Lung (tissue), 12 donors: ENCODE results near the gene TRAF3. TPM values are rescaled to one million over a fixed set of nuclear protein-coding genes. Genes with fewer than 3 reads are reported as not detected.

Experiments
- ATAC-seq: fragments of 200-7000 bp; cut with Tn5 transposase; one replicate; pipeline ENCODE4 v1.9.1; 2020; ENCODE audit warnings: moderate number of reproducible peaks; ENCODE audit not compliant: insufficient read depth, low FRiP score
- DNase-seq, 3 donors: peaks; one replicate each; pipeline ENCODE4 v3.0.0-alpha.2; 2013 to 2017
- H3K27ac ChIP-seq, 2 donors: one replicate each; pipeline ENCODE4 v1.5.1; 2013; ENCODE audit warnings: mild to moderate bottlenecking in 2 of 2, moderate library complexity in 2 of 2, control low read depth in 1 of 2, inconsistent platforms in 1 of 2, low read depth in 1 of 2, low read length in 1 of 2
- H3K27me3 ChIP-seq, 3 donors: one replicate each; pipeline ENCODE4 v1.5.1; 2013; ENCODE audit warnings: low read length in 2 of 3; ENCODE audit not compliant: control insufficient read depth in 3 of 3, insufficient read depth in 3 of 3
- H3K36me3 ChIP-seq, 4 donors: one replicate each; pipeline ENCODE4 v1.5.1; 2013; ENCODE audit warnings: low read length in 4 of 4, mild to moderate bottlenecking in 1 of 4, moderate library complexity in 1 of 4; ENCODE audit not compliant: control insufficient read depth in 4 of 4, insufficient read depth in 4 of 4
- H3K4me1 ChIP-seq, 5 donors: one replicate each; pipeline ENCODE4 v1.5.1; 2013; ENCODE audit warnings: low read length in 5 of 5, mild to moderate bottlenecking in 2 of 5, moderate library complexity in 1 of 5; ENCODE audit not compliant: control insufficient read depth in 5 of 5, insufficient read depth in 5 of 5
- H3K4me3 ChIP-seq: one replicate; pipeline ENCODE4 v1.5.1; 2013; ENCODE audit warnings: mild to moderate bottlenecking, control low read depth, moderate library complexity
- H3K9ac ChIP-seq, 2 donors: one replicate each; pipeline ENCODE4 v1.5.1; 2013; ENCODE audit warnings: low read length in 2 of 2, control low read depth in 1 of 2; ENCODE audit not compliant: insufficient read depth in 1 of 2
- H3K9me3 ChIP-seq, 4 donors: one replicate each; pipeline ENCODE4 v1.5.1; 2013; ENCODE audit warnings: low read length in 3 of 4, mild to moderate bottlenecking in 1 of 4, moderate library complexity in 1 of 4; ENCODE audit not compliant: control insufficient read depth in 4 of 4, insufficient read depth in 3 of 4
- CTCF ChIP-seq: IDR thresholded peaks from 2 replicates; pipeline ENCODE4 v1.5.1; 2012; ENCODE audit warnings: mild to moderate bottlenecking; ENCODE audit errors: control extremely low read depth, extremely low read depth
- WGBS, 2 donors: extraction: QIAGEN DNeasy Blood & Tissue Kit; methylation state at CpG; one replicate each; pipeline ENCODE4 v1.1.7; 2013; 5-methylcytosine and 5-hydroxymethylcytosine counted together
- polyA plus RNA-seq, 2 donors: library from polyadenylated mRNA; stranded (reverse); fragments of 200-250 nt; gene quantifications; one replicate each; pipeline ENCODE4 v1.2.1, GENCODE V29; 2013
- total RNA-seq, 2 donors: library from RNA; depleted of rRNA in 1 of 2; stranded (reverse); fragments of >200 nt in 1 of 2; gene quantifications; one replicate each; pipeline ENCODE4 v1.2.1, GENCODE V29; 2014 to 2021
- donor health status: control.
- donor health status: control.
- donor health status: Bipolar disorder and iron deficiency.
- donor health status: healthy.
- donor health status: DM: yes; HTN: yes; CAD: no.

The TRAF3 gene
- total and polyA plus RNA-seq, 4 donors, result 5.7 to 25.5 (median 18.7) TPM

GRCh38 chr14:102878970-102879460 lies 101.8 kb downstream of the TRAF3 start:
- Histone ChIP-seq H3K9me3 (no peaks in the 10 kb centered on the region), H3K4me3 (no peak overlapping the region), H3K27me3 (no peaks in the 10 kb centered on the region), H3K36me3 (peaks cover 7 to 17% (median 9%) of the 10 kb centered on the region in 4 donors), H3K27ac (no peak overlapping the region), H3K9ac (no peak overlapping the region), H3K4me1 (peaks cover 0 to 3% (median 0%) of the 10 kb centered on the region in 5 donors)
- DNase-seq (no peak), ATAC-seq (no peak)
- WGBS, 2 donors, result 83 to 92% methylated on average over 6 of the region's 6 CpGs
- TF ChIP-seq CTCF, result no peak

- no peak overlapping the region for H3K4me3 ChIP-seq
- peaks cover 0 to 2% (median 0%) of the 10 kb centered on the region in 5 donors for H3K4me1 ChIP-seq
- H3K9me3 ChIP-seq, result no peaks in the 10 kb centered on the region
- H3K36me3 ChIP-seq, result peaks cover 0 to 18% (median 4%) of the 10 kb centered on the region in 4 donors
- DNase-seq (no peak), ATAC-seq (no peak)
- TF ChIP-seq CTCF, result no peak
- WGBS, 2 donors, result 71 to 82% methylated on average over 5 of the region's 5 CpGs
- no peak overlapping the region for H3K9ac ChIP-seq
- H3K27ac ChIP-seq, result no peak overlapping the region
- H3K27me3 ChIP-seq, result no peaks in the 10 kb centered on the region
These were observed 105.1 kb downstream of the TRAF3 start for GRCh38 chr14:102882226-102882906.

- ATAC-seq (no peak), DNase-seq (no peak)
- Histone ChIP-seq H3K9ac (no peak overlapping the region), H3K36me3 (peaks cover 0 to 16% (median 3%) of the 10 kb centered on the region in 4 donors), H3K4me3 (no peak overlapping the region), H3K9me3 (no peaks in the 10 kb centered on the region), H3K4me1 (peaks cover 0 to 2% (median 0%) of the 10 kb centered on the region in 5 donors), H3K27me3 (no peaks in the 10 kb centered on the region), H3K27ac (no peak overlapping the region)
- 93 to 95% methylated on average over 5 of the region's 5 CpGs for WGBS, 2 donors
- no peak for TF ChIP-seq CTCF
These were observed 105.9 kb downstream of the TRAF3 start for GRCh38 chr14:102883089-102883541.
